ENCODE results near the gene SH2D7. TPM values are rescaled to one million over a fixed set of nuclear protein-coding genes. Genes with fewer than 3 reads are reported as not detected.

Gene SH2D7
- total and polyA plus RNA-seq, 2 donors (not counting 1 experiment from before 2014, with no cell fraction given) = not detected

GRCh38 chr15:78130466-78131294, 38.3 kb downstream of the SH2D7 start:
- Histone ChIP-seq H3K36me3 (replicated peaks in 1 of 2; ENCODE audit: control extremely low read depth in 1 of 2, control insufficient read depth in 1 of 2, extremely low read depth in 1 of 2, insufficient read depth in 2 of 2, low read length in 1 of 2) (no peaks in the 10 kb centered on the region), H3K9ac (ENCODE audit: low read length) (peak overlapping the region; percentile 80), H3K4me3 (ENCODE audit: control extremely low read depth in 1 of 5, extremely low read depth in 1 of 5, insufficient read depth in 1 of 5, low read depth in 2 of 5, low read length in 4 of 5) (peak overlapping the region in 3 of 5 experiments; percentile 11 to 72 (median 67)), H3K4me2 (replicated peaks; ENCODE audit: low read depth, low read length, poor library complexity, severe bottlenecking) (peak overlapping the region; percentile 97), H3K9me3 (ENCODE audit: control extremely low read depth in 1 of 3, control insufficient read depth in 2 of 3, insufficient read depth in 1 of 3, low read length in 2 of 3) (no peaks in the 10 kb centered on the region), H3K4me1 (ENCODE audit: control insufficient read depth in 2 of 2, insufficient read depth in 2 of 2, low read length in 2 of 2) (peaks cover 12 to 14% of the 10 kb centered on the region in 2 donors), H3K27me3 (replicated peaks in 1 of 4; ENCODE audit: control extremely low read depth in 1 of 4, control insufficient read depth in 3 of 4, insufficient read depth in 4 of 4, low read length in 3 of 4) (no peaks in the 10 kb centered on the region), H3K79me2 (ENCODE audit: control insufficient read depth, insufficient read depth, low read length) (no peaks in the 10 kb centered on the region), H4K20me1 (ENCODE audit: control insufficient read depth, insufficient read depth, low read length, poor library complexity, severe bottlenecking) (no peaks in the 10 kb centered on the region), H3K27ac (ENCODE audit: low read length in 2 of 2) (peak overlapping the region in 1 of 2 donors; percentile 48), H2AFZ (ENCODE audit: insufficient read depth, low read depth, low read length, poor library complexity, severe bottlenecking) (peak overlapping the region; percentile 96)
- no peaks in the 10 kb centered on the region for H3K9me3 Mint-ChIP-seq (ENCODE audit: insufficient read depth)
- ATAC-seq (ENCODE audit: low read depth) (peak; percentile 42), DNase-seq (peak; percentile 31)
- H3K4me3 Mint-ChIP-seq = peak overlapping the region; percentile 85
- TF ChIP-seq EZH2 (IDR thresholded peaks at IDR 0.05; ENCODE audit: borderline replicate concordance, insufficient read depth, low read depth, low read length, poor library complexity, severe bottlenecking) (no peak), CTCF (IDR thresholded peaks at IDR 0.05) (no peak)
- H3K4me1 Mint-ChIP-seq = peaks cover 14% of the 10 kb centered on the region
- POLR2A ChIA-PET = interaction anchor here (0.6 to 2.4 kb wide), 3 partner anchors 42 to 112 kb away, joined by 7 to 11 read pairs (median 7); no protein-coding TSS in a partner anchor
- CTCF ChIA-PET = interaction anchor here (0.7 to 15.2 kb wide), 16 partner anchors 9 to 292 kb away, joined by 3 to 322 read pairs (median 5); no protein-coding TSS in a partner anchor
- H3K27ac Mint-ChIP-seq = peak overlapping the region; percentile 86
- 40% methylated on average over 47 of the region's 51 CpGs for WGBS (ENCODE audit: insufficient coverage)
- no peaks in the 10 kb centered on the region for H3K27me3 Mint-ChIP-seq
- intact Hi-C loops (cut with micrococcal nuclease) = loop anchor here (1.0 to 2.0 kb wide), 6 partner anchors 17 to 308 kb away; partner anchors contain the start of genes IDH3A and IREB2

Data from B cell (primary cell).